ENCODE measurements around the gene ADCY3.

ADCY3 gene

DNA sequence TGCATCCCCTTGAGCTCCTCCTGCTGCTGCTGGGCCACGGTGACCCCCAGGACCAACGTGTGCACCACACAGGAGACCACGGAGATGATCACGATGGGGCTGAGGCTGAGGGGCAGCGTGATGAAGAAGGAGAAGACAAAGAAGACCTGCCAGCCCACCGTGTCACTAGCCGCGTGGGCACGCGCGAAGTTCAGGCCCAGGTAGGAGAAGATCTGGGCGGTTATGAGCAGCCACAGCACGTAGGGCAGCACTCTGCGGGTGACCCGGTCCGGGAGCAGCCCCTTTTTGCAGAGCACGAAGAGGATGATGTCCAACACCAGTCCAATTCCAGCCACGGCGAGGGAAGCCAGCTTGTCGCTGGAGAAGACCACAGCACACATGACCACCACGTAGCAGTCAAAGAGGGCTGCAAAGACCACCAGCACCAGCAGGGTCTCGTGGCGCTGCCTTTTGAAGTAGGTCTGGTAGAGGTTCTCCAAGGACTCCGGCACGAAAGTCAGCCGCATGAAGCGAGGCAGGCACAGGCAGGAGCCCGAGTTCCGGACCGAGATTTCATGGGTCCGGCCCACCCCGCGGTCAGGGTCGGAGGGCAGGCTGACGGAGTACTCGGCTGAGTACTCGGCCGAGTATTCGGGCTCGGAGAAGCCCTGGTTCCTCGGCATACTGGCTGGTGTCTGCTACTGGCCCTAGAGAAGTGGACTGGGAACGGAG, 1.6 kb downstream of the ADCY3 start:
- no peak for TF ChIP-seq Cebpa-rat (IDR thresholded peaks at IDR 0.05)
- Histone ChIP-seq H3K27me3 (no peaks in the 10 kb centered on the region), H3K4me2 (peak overlapping the region; percentile 91), H3K4me3 (peak overlapping the region; percentile 84), H3K36me3 (peaks cover 40% of the 10 kb centered on the region), H4K20me1 (peaks cover 54% of the 10 kb centered on the region), H3K4me1 (peaks cover 58% of the 10 kb centered on the region), H3K9ac (peak overlapping the region; percentile 81; the same call in 1 of the 2 replicates), H3K9me3 (no peaks in the 10 kb centered on the region), H3K27ac (no peak overlapping the region)

DNA sequence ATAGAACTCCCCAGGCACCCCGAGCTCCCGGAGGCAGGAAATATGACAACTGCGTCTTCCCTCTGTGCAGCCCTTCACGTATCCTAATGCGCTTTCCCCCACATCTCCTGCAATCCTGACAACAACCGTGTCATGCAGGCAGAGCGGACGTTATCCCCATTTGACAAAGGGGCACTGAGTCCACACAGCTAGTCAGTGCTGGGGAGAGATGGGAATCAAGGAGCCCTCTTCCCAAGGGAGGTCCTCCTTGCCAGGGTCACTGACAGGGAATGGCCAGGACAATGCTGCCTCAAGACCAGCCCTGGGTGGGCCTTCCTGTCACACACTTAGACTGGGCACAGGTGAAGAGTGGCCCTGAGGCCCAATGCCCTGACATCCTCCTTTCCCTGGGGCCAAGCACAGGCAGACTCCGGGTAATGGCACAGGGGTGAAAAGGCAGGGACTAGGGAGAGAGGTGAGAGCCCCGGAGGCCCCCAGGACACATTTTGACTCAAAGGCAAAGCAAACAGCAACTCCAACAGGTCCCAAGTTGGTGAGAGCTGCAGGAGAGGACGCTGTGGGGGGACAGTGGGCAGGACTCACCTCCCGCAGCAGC, 2.2 kb downstream of the ADCY3 start:
- TF ChIP-seq Cebpa-rat (IDR thresholded peaks at IDR 0.05) = no peak
- Histone ChIP-seq H3K27ac (no peak overlapping the region), H3K4me1 (peaks cover 60% of the 10 kb centered on the region), H3K9me3 (no peaks in the 10 kb centered on the region), H3K27me3 (no peaks in the 10 kb centered on the region), H3K4me3 (peak overlapping the region; percentile 84), H3K9ac (no peak overlapping the region), H3K36me3 (peaks cover 46% of the 10 kb centered on the region), H3K4me2 (peak overlapping the region; percentile 91), H4K20me1 (peaks cover 61% of the 10 kb centered on the region)

DNA sequence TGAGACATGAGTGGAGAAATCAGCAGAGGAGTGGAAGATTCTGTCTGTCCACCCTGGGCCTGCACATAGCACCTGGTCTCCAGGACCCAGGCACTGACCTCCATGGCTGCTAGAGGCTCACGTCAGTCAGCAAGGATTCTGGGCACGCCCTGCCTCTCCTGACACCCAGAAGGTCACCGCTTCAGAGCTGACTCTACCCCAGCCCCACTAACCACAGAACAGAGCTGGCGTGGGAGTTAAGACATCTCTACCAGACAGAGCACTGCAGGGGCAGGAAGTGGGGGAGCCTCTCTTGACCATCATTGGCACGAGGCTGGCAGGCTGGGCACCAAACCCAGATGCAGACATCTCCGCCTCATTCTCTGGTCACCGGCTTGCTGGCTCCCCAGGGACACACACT, 3.0 kb downstream of the ADCY3 start:
- H3K9ac ChIP-seq = no peak overlapping the region
- peak overlapping the region; percentile 91 for H3K4me2 ChIP-seq
- no peak overlapping the region for H3K4me3 ChIP-seq
- H4K20me1 ChIP-seq = peaks cover 68% of the 10 kb centered on the region
- H3K4me1 ChIP-seq = peaks cover 60% of the 10 kb centered on the region
- H3K9me3 ChIP-seq = no peaks in the 10 kb centered on the region
- peaks cover 54% of the 10 kb centered on the region for H3K36me3 ChIP-seq
- no peaks in the 10 kb centered on the region for H3K27me3 ChIP-seq
- no peak overlapping the region for H3K27ac ChIP-seq
- TF ChIP-seq Cebpa-rat (IDR thresholded peaks at IDR 0.05) = no peak

DNA sequence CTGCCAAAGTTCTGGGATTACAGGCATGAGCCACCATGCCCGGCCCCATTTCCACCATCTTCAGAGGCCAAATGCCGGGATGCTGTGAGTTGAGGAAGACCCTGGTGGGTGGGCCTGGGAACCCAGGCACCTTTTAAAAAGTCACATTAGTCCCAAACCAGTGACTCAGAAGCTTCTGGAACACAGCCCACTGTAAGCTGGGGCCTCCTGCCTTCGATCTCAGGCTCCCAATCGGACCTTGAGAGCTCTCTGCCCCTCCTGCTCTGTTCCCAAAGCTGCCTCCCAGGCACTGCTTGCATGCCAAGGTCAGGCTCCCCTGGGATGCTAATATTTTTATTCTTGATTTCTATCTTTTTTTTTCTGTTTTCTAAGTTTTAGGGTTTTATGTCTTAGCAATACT, 4.2 kb downstream of the ADCY3 start:
- Histone ChIP-seq H3K36me3 (peaks cover 67% of the 10 kb centered on the region), H3K9me3 (peaks cover 3% of the 10 kb centered on the region; the same call in 1 of the 2 replicates), H4K20me1 (peaks cover 71% of the 10 kb centered on the region), H3K27me3 (no peaks in the 10 kb centered on the region), H3K4me2 (peak overlapping the region; percentile 4), H3K4me1 (peaks cover 53% of the 10 kb centered on the region), H3K9ac (no peak overlapping the region), H3K27ac (no peak overlapping the region), H3K4me3 (no peak overlapping the region)
- TF ChIP-seq Cebpa-rat (IDR thresholded peaks at IDR 0.05) = no peak

DNA sequence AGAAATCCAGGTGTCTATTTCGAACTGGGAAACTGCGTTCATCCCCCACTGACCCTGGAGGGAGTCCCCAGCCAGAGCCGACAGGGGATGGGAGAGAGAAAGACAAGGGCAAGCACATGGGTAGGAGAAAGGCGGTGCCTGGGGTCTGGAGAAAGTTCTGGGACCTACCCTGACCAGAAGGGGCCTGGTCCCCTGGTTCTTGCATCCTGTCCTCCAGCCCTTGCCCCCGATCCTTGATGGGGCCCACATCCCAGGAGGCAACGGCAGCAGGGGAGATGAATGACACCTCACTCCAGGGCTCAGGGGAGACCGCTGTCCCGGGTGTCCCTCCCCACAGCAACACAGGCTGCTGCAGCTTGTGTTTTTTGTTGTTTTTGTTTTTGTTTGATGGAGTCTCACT, 4.9 kb downstream of the ADCY3 start:
- TF ChIP-seq Cebpa-rat (IDR thresholded peaks at IDR 0.05) = no peak
- Histone ChIP-seq H3K9me3 (peaks cover 9% of the 10 kb centered on the region; the same call in 1 of the 2 replicates), H3K27ac (no peak overlapping the region), H3K4me3 (no peak overlapping the region), H3K9ac (no peak overlapping the region), H3K27me3 (no peaks in the 10 kb centered on the region), H3K36me3 (peaks cover 73% of the 10 kb centered on the region), H3K4me2 (peak overlapping the region; percentile 4; the same call in 1 of the 2 replicates), H3K4me1 (peaks cover 53% of the 10 kb centered on the region), H4K20me1 (peaks cover 71% of the 10 kb centered on the region)

DNA sequence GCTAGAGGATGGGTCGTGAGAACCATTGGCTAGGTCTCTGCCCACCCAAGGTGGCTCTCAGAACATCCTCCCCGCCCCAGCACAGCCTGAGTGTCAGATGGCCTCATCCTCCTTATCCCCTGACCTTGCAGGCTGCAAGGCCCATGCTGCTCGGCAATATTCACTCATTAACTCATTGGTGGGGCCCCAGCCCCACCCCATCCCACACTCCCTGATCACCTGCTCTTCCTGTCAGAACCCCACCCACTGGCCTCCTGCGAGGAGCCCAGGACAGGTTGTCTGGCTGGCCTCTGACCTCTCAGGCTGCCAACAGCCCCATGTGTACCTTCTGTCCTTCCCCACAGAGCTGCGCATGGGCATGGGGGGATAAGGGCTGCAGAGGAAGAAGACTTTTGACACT, 5.3 kb downstream of the ADCY3 start:
- Histone ChIP-seq H3K36me3 (peaks cover 77% of the 10 kb centered on the region), H3K4me3 (no peak overlapping the region), H3K4me2 (peak overlapping the region; percentile 4; the same call in 1 of the 2 replicates), H3K4me1 (peaks cover 53% of the 10 kb centered on the region), H3K27me3 (no peaks in the 10 kb centered on the region), H4K20me1 (peaks cover 71% of the 10 kb centered on the region), H3K9ac (no peak overlapping the region), H3K9me3 (peaks cover 11% of the 10 kb centered on the region; the same call in 1 of the 2 replicates), H3K27ac (no peak overlapping the region)
- no peak for TF ChIP-seq Cebpa-rat (IDR thresholded peaks at IDR 0.05)

DNA sequence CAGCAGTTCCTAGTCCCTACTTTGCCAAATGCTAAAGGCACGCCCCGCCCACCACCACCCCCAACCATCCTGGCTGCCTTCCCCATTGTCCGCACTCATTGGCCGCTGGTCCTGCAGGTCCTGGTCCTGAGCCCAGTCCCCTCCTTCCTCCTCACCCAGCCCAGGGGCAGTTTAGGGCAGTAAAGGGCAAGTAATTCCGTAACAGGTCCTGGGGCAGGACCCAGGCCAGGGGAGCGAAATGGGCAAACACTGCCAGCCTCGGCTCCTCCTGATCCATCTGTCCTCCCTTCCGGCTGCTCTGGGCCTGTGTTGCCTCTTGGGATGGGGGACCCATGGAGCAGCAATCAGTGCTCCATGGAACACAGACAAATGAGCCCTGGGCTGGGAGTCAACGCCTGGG, 6.1 kb downstream of the ADCY3 start:
- H3K9me3 ChIP-seq = peaks cover 11% of the 10 kb centered on the region; the same call in 1 of the 2 replicates
- TF ChIP-seq Cebpa-rat (IDR thresholded peaks at IDR 0.05) = no peak
- peaks cover 71% of the 10 kb centered on the region for H4K20me1 ChIP-seq
- H3K4me2 ChIP-seq = no peak overlapping the region
- no peak overlapping the region for H3K27ac ChIP-seq
- no peak overlapping the region for H3K9ac ChIP-seq
- no peak overlapping the region for H3K4me3 ChIP-seq
- H3K27me3 ChIP-seq = no peaks in the 10 kb centered on the region
- H3K36me3 ChIP-seq = peaks cover 83% of the 10 kb centered on the region
- peaks cover 47% of the 10 kb centered on the region for H3K4me1 ChIP-seq

DNA sequence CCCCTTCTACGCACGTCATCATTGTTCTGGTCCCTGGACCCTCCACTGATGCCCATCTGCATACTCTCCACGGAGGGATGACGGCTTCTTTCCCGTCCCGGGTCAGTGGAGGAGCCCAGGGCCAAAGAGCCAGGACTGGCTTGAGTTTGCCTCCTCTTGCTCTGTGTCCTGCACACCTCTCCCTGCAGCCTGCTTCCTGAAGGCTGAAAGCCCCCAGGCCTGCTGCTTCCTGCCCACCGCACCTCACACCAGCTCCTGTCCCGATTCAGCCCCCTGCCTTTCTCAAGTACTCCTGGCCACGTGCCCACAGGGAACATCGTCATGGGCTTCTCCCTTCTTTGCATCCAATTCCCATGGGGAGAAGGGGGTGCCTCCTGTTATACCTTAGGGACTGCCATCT, 7.1 kb downstream of the ADCY3 start:
- Histone ChIP-seq H3K9ac (no peak overlapping the region), H3K4me1 (peaks cover 37% of the 10 kb centered on the region), H3K27me3 (no peaks in the 10 kb centered on the region), H3K27ac (no peak overlapping the region), H3K36me3 (peaks cover 87% of the 10 kb centered on the region), H4K20me1 (peaks cover 68% of the 10 kb centered on the region), H3K4me2 (no peak overlapping the region), H3K4me3 (no peak overlapping the region), H3K9me3 (peaks cover 11% of the 10 kb centered on the region; the same call in 1 of the 2 replicates)
- no peak for TF ChIP-seq Cebpa-rat (IDR thresholded peaks at IDR 0.05)

DNA sequence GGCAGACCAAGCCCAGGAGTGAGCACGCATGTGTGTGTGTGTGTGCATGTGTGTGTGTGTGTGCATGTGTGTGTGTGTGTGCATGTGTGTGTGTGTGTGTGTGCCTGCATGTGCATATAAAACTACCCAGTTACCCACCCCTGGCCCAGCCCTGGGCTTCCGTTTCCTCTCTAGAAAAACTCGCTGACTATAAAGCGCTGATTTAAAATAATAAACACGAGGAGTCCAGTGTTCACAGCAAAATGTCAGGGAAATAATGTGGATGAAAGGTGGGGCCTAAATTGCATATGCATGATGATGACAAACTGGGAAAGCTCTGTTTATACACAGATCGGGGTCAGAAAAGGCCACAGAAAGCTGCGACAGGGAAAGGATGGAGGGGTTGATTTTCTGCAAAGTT, 7.5 kb downstream of the ADCY3 start:
- no peak overlapping the region for H3K27ac ChIP-seq
- peaks cover 64% of the 10 kb centered on the region for H4K20me1 ChIP-seq
- H3K4me1 ChIP-seq = peaks cover 34% of the 10 kb centered on the region
- no peak for TF ChIP-seq Cebpa-rat (IDR thresholded peaks at IDR 0.05)
- no peak overlapping the region for H3K4me2 ChIP-seq
- H3K4me3 ChIP-seq = no peak overlapping the region
- H3K36me3 ChIP-seq = peaks cover 87% of the 10 kb centered on the region
- H3K9me3 ChIP-seq = peaks cover 11% of the 10 kb centered on the region; the same call in 1 of the 2 replicates
- no peak overlapping the region for H3K9ac ChIP-seq
- no peaks in the 10 kb centered on the region for H3K27me3 ChIP-seq

DNA sequence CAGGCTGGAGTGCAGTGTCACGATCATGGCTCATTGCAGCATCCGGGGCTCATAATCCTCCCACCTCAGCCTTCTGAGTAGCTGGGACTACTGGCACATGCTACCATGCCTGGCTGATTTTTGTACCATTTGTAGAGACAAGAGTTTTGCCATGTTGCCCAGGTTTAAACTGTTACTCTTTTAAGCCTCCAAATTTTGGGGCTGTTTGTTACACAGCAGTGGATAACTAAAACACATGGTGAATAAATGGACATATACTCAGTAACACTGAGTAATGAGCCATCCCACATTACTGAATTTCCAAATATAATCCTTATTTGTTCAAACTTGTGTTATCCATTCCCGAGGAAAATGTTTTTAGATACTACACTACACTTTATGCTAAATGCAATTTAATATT, 9.8 kb downstream of the ADCY3 start:
- H3K9me3 ChIP-seq = peaks cover 11% of the 10 kb centered on the region; the same call in 1 of the 2 replicates
- H3K36me3 ChIP-seq = peaks cover 92% of the 10 kb centered on the region
- H4K20me1 ChIP-seq = peaks cover 41% of the 10 kb centered on the region
- no peak overlapping the region for H3K4me2 ChIP-seq
- H3K27me3 ChIP-seq = no peaks in the 10 kb centered on the region
- no peak for TF ChIP-seq Cebpa-rat (IDR thresholded peaks at IDR 0.05)
- H3K4me1 ChIP-seq = peaks cover 17% of the 10 kb centered on the region
- no peak overlapping the region for H3K27ac ChIP-seq
- no peak overlapping the region for H3K9ac ChIP-seq
- H3K4me3 ChIP-seq = no peak overlapping the region

Measured in BLaER1 (cell line).